HCT116 (cell line): ENCODE data around the gene PRMT5. TPM values are rescaled to one million over a fixed set of nuclear protein-coding genes. Genes with fewer than 3 reads are reported as not detected.
A peak's percentile ranks its signal among the peaks of the same experiment; 100 is the strongest.
"Not testable (repeated sequence)": the region's sequence is repeated elsewhere in the genome, so short reads cannot be mapped to it uniquely, and the experiment has no call there.

Source experiments
- ATAC-seq: fragments of 200-7000 bp; cut with Tn5 transposase; 2 replicates; pipeline ENCODE4 v1.9.1; 2020; ENCODE audit warnings: mild to moderate bottlenecking, moderate library complexity
- BruUV-seq: library from RNA; stranded (reverse); fragments of 400-500 nt; replicated peaks from 2 replicates; lab custom pipeline; 2021; lab: Mats Ljungman, UMichigan
- CTCF ChIA-PET: fragments of 300-600 bp; sonication (Branson Sonifier 250); formaldehyde crosslinking; loops from one replicate; lab custom pipeline; 2021; ENCODE audit warnings: antibody characterized with exemption; lab: Charles Lee
- POLR2A ChIA-PET: fragments of 300-600, 350-600 bp; sonication (Branson Sonifier 250); formaldehyde crosslinking; loops from one replicate; lab custom pipeline; 2021; ENCODE audit warnings: antibody characterized with exemption; lab: Charles Lee
- RAD21 ChIA-PET, 2 experiments: fragments of 300-600 bp; sonication (Branson Sonifier 250); formaldehyde crosslinking; loops; one replicate each; lab custom pipeline; 2023; ENCODE audit warnings: low total read pairs in 2 of 2; ENCODE audit not compliant: uncharacterized antibody in 2 of 2, unreplicated experiment in 2 of 2, low non-redundant PET in 1 of 2; lab: Charles Lee
- DNase-seq: peaks from one replicate; pipeline ENCODE4 v3.0.0-alpha.2; 2010; ENCODE audit warnings: low read depth, low spot score
- H2AFZ ChIP-seq: fragments of 200-600 bp; shearing (Covaris generic), sonication (generic); 2 replicates; pipeline ENCODE4 v1.6.1; 2017; ENCODE audit warnings: low read depth, mixed run types, mixed read lengths, antibody characterized with exemption, low read length; ENCODE audit not compliant: poor library complexity, severe bottlenecking
- H3K27ac ChIP-seq: 2 replicates; pipeline ENCODE4 v1.5.1; 2012; ENCODE audit warnings: low read depth, low read length
- H3K27me3 ChIP-seq: fragments of 200-600 bp; sonication (generic); 2 replicates; pipeline ENCODE4 v1.6.1; 2016; ENCODE audit warnings: mixed run types, low read length, mixed read lengths; ENCODE audit not compliant: insufficient read depth
- H3K36me3 ChIP-seq, 2 experiments: fragments of 200-500 bp in 1 of 2; fragments of 200-600 bp in 1 of 2; sonication (Bioruptor generic) in 1 of 2; sonication (generic) in 1 of 2; 2 replicates each; pipeline versions ENCODE4 v1.5.1 to v1.6.1; 2014 to 2016; ENCODE audit warnings: low read length in 2 of 2, inconsistent platforms in 1 of 2, mixed read lengths in 1 of 2, mixed run types in 1 of 2; ENCODE audit not compliant: insufficient read depth in 2 of 2, control insufficient read depth in 1 of 2
- H3K4me1 ChIP-seq, 2 experiments: fragments of 200-600 bp in 1 of 2; sonication (generic) in 1 of 2; 2 replicates each; pipeline versions ENCODE4 v1.5.1 to v1.6.1; 2012 to 2017; ENCODE audit warnings: low read length in 2 of 2, inconsistent platforms in 1 of 2, mild to moderate bottlenecking in 1 of 2, mixed read lengths in 1 of 2, mixed run types in 1 of 2, moderate library complexity in 1 of 2; ENCODE audit not compliant: insufficient read depth in 2 of 2, control insufficient read depth in 1 of 2
- H3K4me2 ChIP-seq: fragments of 200-600 bp; sonication (generic); 2 replicates; pipeline ENCODE4 v1.6.1; 2017; ENCODE audit warnings: mixed run types, low read length, mixed read lengths
- H3K4me3 ChIP-seq, 2 experiments: fragments of 200-600 bp in 1 of 2; sonication (generic) in 1 of 2; replicated peaks in 1 of 2; 2 replicates each; pipeline ENCODE4 v1.5.1; 2011 to 2016; ENCODE audit warnings: low read length in 2 of 2, control low read depth in 1 of 2, low read depth in 1 of 2, mild to moderate bottlenecking in 1 of 2, mixed read lengths in 1 of 2, mixed run types in 1 of 2
- H3K79me2 ChIP-seq: fragments of 200-600 bp; sonication (generic); 2 replicates; pipeline ENCODE4 v1.6.1; 2017; ENCODE audit warnings: mild to moderate bottlenecking, mixed run types, low read length, moderate library complexity, mixed read lengths; ENCODE audit not compliant: insufficient read depth
- H3K9ac ChIP-seq: fragments of 200-600 bp; sonication (generic); 2 replicates; pipeline ENCODE4 v1.6.1; 2016; ENCODE audit warnings: low read length, mixed read lengths
- H3K9me2 ChIP-seq: fragments of 200-600 bp; sonication (generic), shearing (Covaris generic); 2 replicates; pipeline ENCODE4 v1.6.1; 2017; ENCODE audit warnings: mixed run types, mild to moderate bottlenecking, moderate library complexity; ENCODE audit not compliant: insufficient read depth
- H3K9me3 ChIP-seq, 2 experiments: fragments of 200-500 bp in 1 of 2; fragments of 200-600 bp in 1 of 2; sonication (Bioruptor generic) in 1 of 2; sonication (generic) in 1 of 2; 2 replicates each; pipeline ENCODE4 v1.6.1; 2014 to 2017; ENCODE audit warnings: low read length in 2 of 2, mixed read lengths in 2 of 2, inconsistent platforms in 1 of 2, low read depth in 1 of 2, mild to moderate bottlenecking in 1 of 2, mixed run types in 1 of 2, moderate library complexity in 1 of 2; ENCODE audit not compliant: control insufficient read depth in 1 of 2, insufficient read depth in 1 of 2
- H4K20me1 ChIP-seq: fragments of 200-600 bp; sonication (generic), shearing (Covaris generic); 2 replicates; pipeline ENCODE4 v1.6.1; 2017; ENCODE audit warnings: mixed run types, mild to moderate bottlenecking, moderate library complexity; ENCODE audit not compliant: insufficient read depth
- EZH2 ChIP-seq: fragments of 200-600 bp; sonication (generic); IDR thresholded peaks from 2 replicates; pipeline ENCODE4 v1.6.1; 2017; ENCODE audit warnings: antibody characterized with exemption, mixed run types
- FOSL1 ChIP-seq: IDR thresholded peaks from 2 replicates; pipeline ENCODE4 v1.6.1; 2012; ENCODE audit warnings: low read depth
- SP1 ChIP-seq: IDR thresholded peaks from 2 replicates; pipeline ENCODE4 v1.6.1; 2012; ENCODE audit warnings: low read depth
- ZNF274 ChIP-seq: fragments of 200-500 bp; sonication (Bioruptor generic); IDR thresholded peaks from 2 replicates; pipeline ENCODE4 v1.6.1; 2014; ENCODE audit warnings: mild to moderate bottlenecking, low read depth, low read length, inconsistent platforms
- intact Hi-C: fragments of 100-400 bp; cut with micrococcal nuclease; formaldehyde crosslinking; loops from 2 replicates; pipeline ENCODE4 v1.10.0; 2022
- total RNA-seq: library from RNA; stranded (reverse); gene quantifications from one replicate; pipeline ENCODE4 v1.2.1, GENCODE V29; 2021; ENCODE audit not compliant: unreplicated experiment

Gene PRMT5
- total RNA-seq, 1 experiment from 2014 or later = 186 TPM

GRCh38 chr14:22918804-22919600 lies 10.2 kb downstream of the PRMT5 start, which contains the start of gene RBM23 (continued):
- no peak for TF ChIP-seq EZH2
- TF ChIP-seq SP1 = peak; percentile 77

DNA sequence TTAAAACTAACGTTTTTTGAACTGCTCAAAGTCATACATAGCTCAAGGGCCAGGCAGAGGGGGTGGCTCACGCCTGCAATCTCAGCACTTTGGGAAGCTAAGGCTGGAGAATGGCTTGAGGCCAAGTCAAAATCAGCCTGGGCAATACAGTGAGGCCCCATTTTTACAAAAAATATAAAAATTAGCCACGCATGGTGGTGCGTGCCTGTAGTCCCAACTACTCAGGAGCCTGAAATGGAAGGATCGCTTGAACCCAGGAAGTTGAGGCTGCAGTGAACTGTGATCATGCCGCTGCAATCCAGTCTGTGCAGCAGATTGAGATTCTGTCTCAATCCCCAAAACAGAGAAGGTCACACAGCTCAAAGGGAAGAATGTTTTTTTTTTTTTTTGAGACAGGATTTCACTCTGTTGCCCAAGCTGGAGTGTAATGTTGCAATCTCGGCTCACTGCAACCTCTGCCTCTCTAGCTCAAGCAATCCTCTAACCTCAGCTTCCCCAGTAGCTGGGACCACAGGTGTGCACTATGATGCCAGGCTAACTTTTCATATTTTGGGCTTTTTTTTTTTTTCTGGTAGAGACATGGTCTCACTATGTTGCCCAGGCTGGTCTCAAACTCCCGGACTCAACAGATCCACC lies 13.2 kb downstream of the PRMT5 start:
- RAD21 ChIA-PET = no interaction called here
- Histone ChIP-seq H3K4me3 (no peak overlapping the region), H3K9ac (no peak overlapping the region), H3K4me1 (peaks cover 9 to 15% of the 10 kb centered on the region in 2 experiments), H3K4me2 (no peak overlapping the region), H3K27me3 (no peaks in the 10 kb centered on the region), H2AFZ (no peak overlapping the region), H3K9me3 (no peaks in the 10 kb centered on the region), H3K27ac (no peak overlapping the region), H4K20me1 (no peaks in the 10 kb centered on the region), H3K36me3 (peaks cover 11% of the 10 kb centered on the region in 2 experiments; a peak in 3 of 4 replicates), H3K79me2 (peaks cover 67% of the 10 kb centered on the region), H3K9me2 (no peaks in the 10 kb centered on the region)
- BruUV-seq = no TSS peak
- intact Hi-C loops = loop anchor here (5.0 kb wide), 1 partner anchor 44 kb away; the partner anchor contains the start of gene LRP10
- POLR2A ChIA-PET = interaction anchor here (4.8 kb wide), 1 partner anchor 14 kb away, joined by 29 read pairs; the partner anchor contains the start of gene PRMT5
- CTCF ChIA-PET = interaction anchor here (1.0 to 1.2 kb wide), 2 partner anchors 14 kb away, joined by 3 read pairs; no protein-coding TSS in a partner anchor
- DNase-seq (no peak), ATAC-seq (no peak)
- TF ChIP-seq FOSL1 = no peak
- TF ChIP-seq ZNF274 = no peak

GRCh38 chr14:22914836-22915235 lies 14.3 kb downstream of the PRMT5 start:
- H3K27ac ChIP-seq, H3K4me2 ChIP-seq, H3K36me3 ChIP-seq, H3K9me3 ChIP-seq, H3K4me3 ChIP-seq, H2AFZ ChIP-seq, BruUV-seq, RAD21 ChIA-PET, ATAC-seq, H4K20me1 ChIP-seq, DNase-seq, H3K9me2 ChIP-seq, H3K9ac ChIP-seq, POLR2A ChIA-PET, H3K27me3 ChIP-seq: not testable (repeated sequence)
- CTCF ChIA-PET = interaction anchor here (1.2 kb wide), 1 partner anchor 13 kb away, joined by 3 read pairs; no protein-coding TSS in a partner anchor
- H3K4me1 ChIP-seq = peaks cover 9 to 11% of the 10 kb centered on the region in 2 experiments
- H3K79me2 ChIP-seq = peaks cover 69% of the 10 kb centered on the region
- intact Hi-C loops = loop anchor here (5.0 kb wide), 1 partner anchor 43 kb away; the partner anchor contains the start of gene LRP10
